Measurements from ENCODE around the gene UBE2M. TPM values are rescaled to one million over a fixed set of nuclear protein-coding genes. Genes with fewer than 3 reads are reported as not detected.
"Not testable (repeated sequence)": the region's sequence is repeated elsewhere in the genome, so short reads cannot be mapped to it uniquely, and the experiment has no call there.

The UBE2M gene
- 130 TPM for total RNA-seq
- long read RNA-seq, transcript UBE2M-201 (6 exons, 1,508 nt) = major isoform, 77 of 80 reads
- long read RNA-seq, partial matches to known transcripts = 1 of 80 reads
- long read RNA-seq, other reads (novel, unspliced or antisense) = 2 of 80 reads

- intact Hi-C loops (cut with DNase I) = loop anchor here (2.0 kb wide), 1 partner anchor 15 kb away; the partner anchor contains the start of gene MZF1
- DNase-seq (ENCODE audit: missing footprints) (peak; percentile 90), ATAC-seq (no peak)
Measured at GRCh38 chr19:58558066-58558622, at the start of gene UBE2M. UBE2M (minus strand) TSS chr19:58558611; CDS start chr19:58558381, 230 bp downstream.

- peak; percentile 11 for DNase-seq (ENCODE audit: missing footprints)
Measured at GRCh38 chr19:58607213-58607612, 48.8 kb upstream of the UBE2M start.

GRCh38 chr19:58606251-58606896, 48.0 kb upstream of the UBE2M start:
- intact Hi-C loops (cut with DNase I); ATAC-seq: not testable (repeated sequence)
- DNase-seq (ENCODE audit: missing footprints) = peak; percentile 1

More at GRCh38 chr19:58607213-58607612, 48.8 kb upstream of the UBE2M start:
- ATAC-seq; intact Hi-C loops (cut with DNase I): not testable (repeated sequence)

- peak; percentile 22 for DNase-seq (ENCODE audit: missing footprints)
- no peak for ATAC-seq
- intact Hi-C loops (cut with DNase I) = no loop called here
Measured at GRCh38 chr19:58586133-58586765, 27.8 kb upstream of the UBE2M start.

DNA sequence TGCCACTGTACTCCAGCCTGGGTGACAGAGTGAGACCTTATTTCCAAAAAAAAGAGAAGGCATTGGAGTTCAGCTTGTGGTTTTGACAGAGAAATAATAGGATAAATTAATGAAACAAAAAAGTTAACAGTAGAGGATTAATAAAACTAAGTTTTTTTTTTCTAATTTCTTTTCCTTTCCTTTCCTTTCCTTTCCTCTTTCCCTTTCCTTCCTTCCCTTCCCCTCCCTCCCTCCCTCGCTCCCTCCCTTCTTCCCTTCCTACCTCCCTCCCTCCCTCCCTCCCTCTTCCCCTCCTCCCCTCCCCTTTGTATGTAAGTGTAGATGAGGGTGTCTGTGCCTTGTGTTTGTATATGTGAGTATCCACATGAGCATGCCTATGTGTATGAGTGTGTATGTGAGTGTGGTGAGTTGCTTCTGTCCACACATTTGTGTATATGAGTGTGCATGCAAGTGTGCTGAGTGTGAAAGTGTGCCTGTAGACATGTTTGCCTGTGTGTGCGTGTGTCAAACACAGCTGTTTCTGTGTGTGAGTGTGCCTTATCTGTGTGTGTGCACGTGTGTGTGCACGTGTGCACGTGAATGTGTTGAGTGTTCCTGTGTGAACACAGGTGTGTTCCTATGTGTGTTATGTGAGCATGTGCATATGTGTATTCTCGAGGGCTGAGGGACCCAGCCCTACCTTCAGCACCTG, 27.2 kb upstream of the UBE2M start:
- no peak for ATAC-seq
- intact Hi-C loops (cut with DNase I) = no loop called here
- peak; percentile 3 for DNase-seq (ENCODE audit: missing footprints)

GRCh38 chr19:58584498-58585441, 26.4 kb upstream of the UBE2M start:
- ATAC-seq (no peak), DNase-seq (ENCODE audit: missing footprints) (peak; percentile 22)
- intact Hi-C loops (cut with DNase I) = no loop called here

DNA sequence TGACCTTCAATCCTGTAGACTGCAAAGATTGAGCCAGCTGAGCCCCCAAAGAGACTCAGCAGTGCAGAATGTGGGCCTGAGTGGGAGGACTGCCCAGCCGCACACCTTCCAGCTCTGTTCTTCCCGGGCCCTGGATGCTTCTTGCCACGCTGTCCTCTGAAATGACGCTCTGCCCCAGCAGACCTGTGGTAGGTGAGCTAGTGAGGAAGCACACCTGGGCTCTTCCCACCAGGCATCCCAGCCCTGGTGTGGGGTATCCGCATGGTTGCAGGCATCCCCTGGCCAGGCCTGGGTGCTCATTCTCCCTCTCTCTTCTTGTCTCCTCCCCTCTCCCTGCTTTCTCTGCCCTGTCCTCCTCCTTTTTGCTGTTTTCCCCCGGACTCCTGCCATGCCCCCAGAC, 24.6 kb upstream of the UBE2M start:
- intact Hi-C loops (cut with DNase I) = no loop called here
- DNase-seq (ENCODE audit: missing footprints) (peak; percentile 23), ATAC-seq (no peak)

DNA sequence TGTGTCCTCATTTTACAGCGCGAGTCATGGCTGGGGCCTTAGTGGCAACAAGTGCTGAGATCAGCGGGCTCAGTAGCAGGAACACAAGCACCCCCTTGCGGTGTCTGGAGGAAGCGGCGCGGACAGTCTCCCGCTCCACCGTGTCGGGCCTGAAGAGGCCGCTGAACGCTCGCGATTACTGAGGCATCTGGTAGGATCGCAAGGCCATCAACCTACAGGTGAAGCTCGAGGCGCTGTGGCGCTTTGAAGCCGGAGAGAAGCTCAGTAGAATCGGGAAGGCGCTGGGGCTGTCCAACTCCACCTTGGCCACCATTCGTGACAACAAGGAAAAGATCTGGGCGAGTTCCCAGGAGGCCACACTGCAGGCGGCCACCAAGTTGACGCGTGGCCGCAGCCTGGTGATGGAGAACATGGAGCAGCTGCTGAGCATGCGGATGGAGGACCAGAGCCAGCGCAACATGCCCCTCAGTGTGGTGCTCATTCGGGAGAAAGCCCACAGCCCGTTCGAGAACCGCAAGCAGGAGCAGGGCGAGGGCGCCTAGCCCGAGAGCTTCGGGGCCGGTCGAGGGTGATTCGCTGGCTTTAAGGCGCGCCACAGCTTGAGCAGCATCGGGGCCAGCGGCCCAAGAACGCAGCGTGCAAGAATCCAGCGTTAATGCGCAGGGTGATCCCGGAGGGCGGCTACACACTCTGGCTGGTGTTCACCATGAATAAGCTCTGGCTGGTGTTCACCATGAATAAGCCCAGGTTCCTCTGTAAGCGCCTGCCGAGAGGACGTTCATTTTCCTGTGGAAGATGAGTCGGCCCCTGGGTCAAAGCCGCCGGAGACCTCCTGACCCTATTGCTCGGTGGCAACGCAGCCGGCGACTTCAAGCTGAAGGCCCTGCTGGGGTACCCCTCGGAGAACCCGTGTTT, 23.1 kb upstream of the UBE2M start:
- DNase-seq (ENCODE audit: missing footprints) = peak; percentile 93
- intact Hi-C loops (cut with DNase I) = no loop called here
- peak; percentile 92 for ATAC-seq

- ATAC-seq (no peak), DNase-seq (ENCODE audit: missing footprints) (no peak)
- intact Hi-C loops (cut with DNase I) = no loop called here
Measured at GRCh38 chr19:58579473-58580142, 21.2 kb upstream of the UBE2M start.

GRCh38 chr19:58578012-58578925, 19.9 kb upstream of the UBE2M start:
- intact Hi-C loops (cut with DNase I) = no loop called here
- peak; percentile 17 for DNase-seq (ENCODE audit: missing footprints)
- no peak for ATAC-seq

DNA sequence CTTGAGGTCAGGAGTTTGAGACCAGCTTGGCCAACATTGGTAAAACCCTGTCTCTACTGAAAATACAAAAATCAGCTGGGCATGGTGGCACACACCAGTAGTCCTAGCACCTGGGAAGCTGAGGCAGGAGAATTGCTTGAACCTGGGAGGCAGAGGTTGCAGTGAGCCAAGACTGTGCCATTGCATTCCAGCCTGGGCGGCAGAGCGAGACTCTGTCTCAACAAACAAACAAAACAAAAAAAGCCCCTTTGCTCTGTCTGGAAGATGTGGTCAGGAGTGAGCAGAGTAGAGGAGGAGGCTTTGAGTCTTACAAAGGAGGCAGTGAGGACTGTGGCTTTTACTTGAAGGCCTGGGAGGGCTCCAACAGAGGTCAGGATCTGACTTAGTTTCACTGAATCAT, 19.2 kb upstream of the UBE2M start:
- intact Hi-C loops (cut with DNase I); ATAC-seq; DNase-seq (ENCODE audit: missing footprints): not testable (repeated sequence)

- ATAC-seq (peak; percentile 73), DNase-seq (ENCODE audit: missing footprints) (peak; percentile 95)
- intact Hi-C loops (cut with DNase I) = loop anchor here (2.0 kb wide), 1 partner anchor 57 kb away; the partner anchor contains the start of gene ZBTB45
Measured at GRCh38 chr19:58575183-58576041, 17.0 kb upstream of the UBE2M start.

GRCh38 chr19:58573658-58574164, 15.3 kb upstream of the UBE2M start:
- ATAC-seq = no peak
- no peak for DNase-seq (ENCODE audit: missing footprints)
- intact Hi-C loops (cut with DNase I) = loop anchor here (2.0 kb wide), 2 partner anchors 15 to 55 kb away; partner anchors contain the start of genes UBE2M and ZBTB45

Data from Right ventricle myocardium inferior (tissue), 1 donor.